GM19455 (cell line): ENCODE results near the gene PAX7.
"Not testable (repeated sequence)": the region's sequence is repeated elsewhere in the genome, so short reads cannot be mapped to it uniquely, and the experiment has no call there.

ENCODE experiments used
- ATAC-seq: cut with Tn5 transposase; IDR thresholded peaks from one replicate; pipeline ENCODE4 v1.9.1; 2021; ENCODE audit not compliant: unreplicated experiment

PAX7 gene

GRCh38 chr1:18657506-18658201 is 27.0 kb downstream of the PAX7 start:
- ATAC-seq, result no peak

- no peak for ATAC-seq
Measured at GRCh38 chr1:18658831-18659230, 28.2 kb downstream of the PAX7 start.

GRCh38 chr1:18661404-18662285 is 31.0 kb downstream of the PAX7 start:
- ATAC-seq, result no peak

GRCh38 chr1:18662286-18662639 is 31.6 kb downstream of the PAX7 start:
- no peak for ATAC-seq

GRCh38 chr1:18666317-18666920 is 35.8 kb downstream of the PAX7 start:
- ATAC-seq, result no peak

GRCh38 chr1:18667333-18667732 is 36.7 kb downstream of the PAX7 start:
- ATAC-seq, result no peak

- ATAC-seq, result no peak
Measured at GRCh38 chr1:18668046-18668445, 37.4 kb downstream of the PAX7 start.

- no peak for ATAC-seq
Measured at GRCh38 chr1:18668750-18669404, 38.2 kb downstream of the PAX7 start.

GRCh38 chr1:18670121-18670867 is 39.6 kb downstream of the PAX7 start:
- ATAC-seq, result no peak

GRCh38 chr1:18670868-18671225 is 40.2 kb downstream of the PAX7 start:
- no peak for ATAC-seq

- ATAC-seq, result no peak
Measured at GRCh38 chr1:18673976-18674375, 43.3 kb downstream of the PAX7 start.

- ATAC-seq, result no peak
Measured at GRCh38 chr1:18676332-18676781, 45.7 kb downstream of the PAX7 start.

GRCh38 chr1:18681423-18681835 is 50.8 kb downstream of the PAX7 start:
- no peak for ATAC-seq

GRCh38 chr1:18682375-18682774 is 51.7 kb downstream of the PAX7 start:
- no peak for ATAC-seq

- no peak for ATAC-seq
Measured at GRCh38 chr1:18684303-18684702, 53.7 kb downstream of the PAX7 start.

- no peak for ATAC-seq
Measured at GRCh38 chr1:18686540-18686939, 55.9 kb downstream of the PAX7 start.

GRCh38 chr1:18687273-18687672 is 56.6 kb downstream of the PAX7 start:
- ATAC-seq, result no peak

GRCh38 chr1:18691648-18692047 is 61.0 kb downstream of the PAX7 start:
- no peak for ATAC-seq

- no peak for ATAC-seq
Measured at GRCh38 chr1:18693256-18694098, 62.8 kb downstream of the PAX7 start.

- ATAC-seq, result not testable (repeated sequence)
Measured at GRCh38 chr1:18694289-18694688, 63.6 kb downstream of the PAX7 start.
